RCC 7860 (cell line): ENCODE data around the gene POU6F2.
"Not testable (repeated sequence)": the region's sequence is repeated elsewhere in the genome, so short reads cannot be mapped to it uniquely, and the experiment has no call there.

Experiments
- DNase-seq: peaks from one replicate; pipeline ENCODE4 v3.0.0-alpha.2; 2015; ENCODE audit warnings: low spot score
- FAIRE-seq: peaks from 2 replicates; lab custom pipeline; 2012; peaks lifted over from hg19 to GRCh38; lab: Jason Lieb, UNC

The POU6F2 gene

DNA sequence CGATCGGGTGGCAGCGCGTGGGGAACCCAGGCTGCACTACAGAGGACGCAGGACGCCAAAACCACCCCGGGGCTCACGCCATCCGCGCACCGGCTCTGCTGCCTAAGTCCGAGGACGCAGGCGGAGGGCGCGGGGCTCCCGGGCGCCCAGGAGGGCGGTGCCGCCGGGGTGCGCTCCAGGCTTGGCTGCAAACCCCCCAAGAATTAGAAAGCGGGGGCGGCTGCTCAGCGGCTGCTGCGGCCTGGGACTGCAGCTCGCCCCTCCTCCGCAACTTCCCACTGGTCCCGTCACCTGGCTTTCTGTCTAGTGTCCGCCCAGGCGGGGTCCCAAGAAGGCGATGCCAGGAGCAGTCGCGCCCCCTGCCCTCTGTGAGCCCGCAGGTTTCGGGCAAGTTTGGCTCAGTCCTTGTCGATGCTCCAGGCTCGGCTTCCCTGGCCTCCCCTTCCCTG lies 1.7 kb upstream of the POU6F2 start:
- FAIRE-seq (no peak), DNase-seq (no peak)

- DNase-seq (no peak), FAIRE-seq (no peak)
Measured at GRCh38 chr7:38978491-38978890, 782 bp downstream of the POU6F2 start.

DNA sequence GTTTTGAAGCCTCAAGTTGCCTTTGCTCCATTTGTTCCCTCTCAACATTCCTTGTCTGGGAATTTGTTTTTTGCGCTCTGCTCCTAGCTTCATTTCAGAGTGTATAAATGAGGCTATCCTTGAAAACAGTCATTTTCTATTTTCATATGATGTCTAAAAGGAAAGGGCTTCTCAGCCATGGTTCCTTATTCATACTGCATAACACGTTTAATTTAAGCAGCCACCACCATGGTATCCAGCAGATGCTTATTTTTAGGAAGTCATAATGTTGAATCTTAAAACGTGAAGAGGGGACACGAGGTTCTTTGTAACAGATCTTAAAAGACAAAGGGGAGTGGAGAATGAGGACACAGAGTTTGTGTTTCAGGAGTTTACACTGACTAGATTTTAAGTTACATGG lies 14.5 kb downstream of the POU6F2 start:
- DNase-seq (no peak), FAIRE-seq (no peak)

DNA sequence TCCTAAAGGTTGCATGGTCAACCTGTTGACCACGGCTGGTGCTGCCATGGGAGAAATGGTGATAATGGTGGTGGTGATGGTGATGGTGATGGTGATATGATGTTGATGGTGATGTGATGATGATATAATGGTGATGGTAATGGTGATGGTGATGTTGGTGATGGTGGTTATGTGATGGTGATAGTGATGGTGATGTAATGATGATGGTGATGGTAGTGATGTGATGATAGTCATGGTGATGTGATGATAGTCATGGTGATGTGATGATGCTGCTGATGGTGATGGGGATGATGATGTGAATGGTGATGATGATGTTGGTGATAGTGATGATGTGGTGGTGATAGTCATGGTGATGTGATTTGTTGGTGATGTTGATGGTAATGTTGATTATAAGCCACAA lies 23.9 kb downstream of the POU6F2 start:
- no peak for DNase-seq
- no peak for FAIRE-seq

DNA sequence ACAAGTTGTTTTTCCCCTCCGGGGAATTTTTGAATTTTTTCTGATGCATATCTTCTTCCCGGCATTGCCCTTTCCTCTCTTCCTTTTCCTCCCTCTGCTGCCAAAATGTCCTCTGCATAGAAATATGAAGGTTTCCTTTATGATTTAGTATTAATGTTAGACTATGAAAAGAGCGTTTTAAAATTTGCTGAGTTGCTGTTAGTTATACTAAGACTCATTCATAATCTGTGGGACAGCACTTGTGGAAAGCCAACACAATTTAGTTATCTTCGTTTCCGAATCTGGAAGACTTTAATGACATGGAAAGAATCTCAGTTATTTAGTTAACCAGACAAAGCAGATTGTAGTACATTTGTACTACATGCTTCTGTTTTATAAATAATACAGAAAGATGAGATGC lies 25.0 kb downstream of the POU6F2 start:
- no peak for DNase-seq
- no peak for FAIRE-seq

DNA sequence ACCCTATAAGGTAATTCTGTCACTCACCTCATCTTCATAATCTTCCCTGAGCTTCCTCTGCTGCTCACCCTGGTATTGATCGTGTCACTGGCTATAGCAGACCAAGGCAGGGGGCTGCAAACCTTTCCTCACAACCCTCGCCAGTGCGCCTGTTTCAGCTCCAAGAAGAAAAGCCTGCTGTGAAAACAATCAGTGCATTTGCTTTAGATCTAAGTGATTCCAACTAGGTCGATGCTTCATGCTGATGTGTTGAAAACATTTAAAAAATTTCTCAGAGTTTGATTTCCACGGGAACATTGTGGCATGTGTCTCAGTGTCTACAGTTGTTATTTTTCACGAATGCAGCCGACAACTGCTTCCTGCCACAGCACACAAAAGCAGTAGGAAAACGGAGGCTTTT lies 27.3 kb downstream of the POU6F2 start:
- FAIRE-seq, result no peak
- DNase-seq, result no peak

- no peak for DNase-seq
- FAIRE-seq, result no peak
Measured at GRCh38 chr7:39005461-39005860, 27.8 kb downstream of the POU6F2 start.

GRCh38 chr7:39013049-39013939 lies 35.6 kb downstream of the POU6F2 start:
- not testable (repeated sequence) for DNase-seq, FAIRE-seq

DNA sequence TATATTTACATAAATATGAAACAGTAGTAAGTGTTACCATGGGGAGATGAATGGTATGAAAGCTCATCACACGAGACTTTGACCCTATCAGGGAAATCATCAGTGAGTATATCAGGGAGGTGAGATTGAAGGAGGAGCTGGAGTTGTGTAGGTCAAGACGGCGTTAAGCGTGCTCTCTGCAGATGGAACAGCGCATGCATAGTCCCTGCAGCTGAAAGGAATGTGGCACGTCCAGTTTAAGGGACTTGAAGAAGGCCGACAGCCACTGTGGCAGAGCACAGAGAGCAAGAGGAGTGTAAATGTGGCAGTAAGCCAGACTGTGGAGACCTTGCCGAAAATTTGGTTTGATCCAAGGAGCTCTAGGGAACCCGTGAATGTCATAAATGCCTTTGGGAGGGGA lies 38.9 kb downstream of the POU6F2 start:
- DNase-seq (no peak), FAIRE-seq (no peak)

- no peak for FAIRE-seq
- no peak for DNase-seq
Measured at GRCh38 chr7:39017369-39017915, 39.7 kb downstream of the POU6F2 start.

DNA sequence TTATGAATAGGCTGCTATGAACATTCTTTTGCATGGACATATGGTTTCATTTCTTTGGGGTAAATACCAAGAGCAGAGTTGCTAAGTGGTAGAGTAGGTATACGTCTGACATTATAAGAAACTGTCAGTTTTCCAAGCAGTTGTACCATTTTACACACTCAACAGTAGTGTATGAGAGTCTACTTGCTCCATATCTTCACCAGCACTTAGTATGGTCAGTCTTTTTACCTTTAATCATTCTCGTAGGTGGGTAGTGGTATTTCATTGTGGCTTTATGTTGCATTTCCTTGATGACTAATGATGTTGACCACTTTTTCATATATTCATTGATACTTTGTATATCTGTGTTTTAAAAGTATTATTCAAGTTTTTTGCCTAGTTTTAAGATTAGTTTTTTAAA lies 45.1 kb downstream of the POU6F2 start:
- no peak for FAIRE-seq
- no peak for DNase-seq

DNA sequence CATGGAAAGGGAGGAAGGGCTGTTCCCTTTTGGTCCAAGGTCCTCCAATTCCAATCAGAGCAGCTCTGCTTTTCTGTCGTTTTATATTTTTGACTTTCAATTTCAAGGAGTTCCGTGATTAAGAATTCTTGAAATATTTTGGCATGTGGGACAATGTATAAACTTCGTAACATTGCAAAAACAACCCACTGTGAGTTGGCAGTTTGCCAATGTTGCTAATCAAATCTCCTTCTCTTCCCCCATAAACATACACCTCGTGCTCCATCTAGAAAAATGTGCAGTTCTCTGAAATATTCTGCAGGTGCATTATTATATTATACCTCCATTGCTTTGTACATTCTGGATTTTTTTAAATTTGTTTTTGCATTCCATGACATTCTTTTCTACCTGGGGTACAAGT lies 49.8 kb downstream of the POU6F2 start:
- FAIRE-seq (no peak), DNase-seq (no peak)

- DNase-seq (no peak), FAIRE-seq (no peak)
Measured at GRCh38 chr7:39033885-39034624, 56.3 kb downstream of the POU6F2 start.

DNA sequence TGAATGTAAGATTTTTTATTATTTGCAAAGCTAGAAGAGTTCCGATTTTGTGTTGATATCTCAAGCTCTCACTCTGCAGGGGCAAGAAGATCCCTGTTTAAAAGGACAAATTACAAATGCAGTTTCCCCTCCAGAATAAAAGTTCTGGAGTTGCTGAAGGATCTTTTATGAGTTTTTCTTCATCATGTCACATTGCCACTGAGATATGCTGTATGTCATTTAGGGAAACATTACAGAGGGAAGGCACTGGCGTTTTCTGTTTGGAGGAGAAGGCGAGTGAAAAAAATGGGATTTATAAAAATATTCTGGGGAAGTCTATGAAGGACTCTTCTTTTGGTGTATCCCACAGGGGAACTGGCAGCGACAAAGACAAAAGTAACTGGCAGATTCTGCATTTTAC lies 57.4 kb downstream of the POU6F2 start:
- DNase-seq (no peak), FAIRE-seq (no peak)

- DNase-seq, result no peak
- no peak for FAIRE-seq
Measured at GRCh38 chr7:39035903-39036302, 58.2 kb downstream of the POU6F2 start.

DNA sequence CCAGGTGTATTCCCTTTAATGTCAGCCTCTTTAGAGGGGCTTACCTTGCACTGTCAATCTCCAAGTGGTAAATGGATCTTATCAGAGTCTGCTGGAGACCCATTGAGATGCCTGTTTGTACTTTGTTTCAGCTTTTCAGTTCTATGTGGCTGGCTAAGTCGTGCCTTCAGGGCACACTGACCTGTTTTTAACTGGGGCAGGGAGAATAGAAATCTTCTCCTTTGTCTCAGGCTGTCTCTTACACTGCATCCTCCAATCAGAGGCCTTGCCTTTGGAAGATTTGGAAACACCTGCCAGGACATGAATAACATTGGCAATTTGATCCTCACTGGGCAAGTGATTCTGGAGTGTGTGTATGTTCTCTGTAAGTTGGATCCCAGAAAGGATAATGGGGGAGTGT lies 65.0 kb downstream of the POU6F2 start:
- no peak for DNase-seq
- FAIRE-seq, result no peak

GRCh38 chr7:39043531-39043930 lies 65.8 kb downstream of the POU6F2 start:
- no peak for FAIRE-seq

GRCh38 chr7:39044489-39044888 lies 66.8 kb downstream of the POU6F2 start:
- FAIRE-seq (no peak), DNase-seq (no peak)

More at GRCh38 chr7:39043531-39043930, 65.8 kb downstream of the POU6F2 start:
- DNase-seq, result no peak

- FAIRE-seq (no peak), DNase-seq (no peak)
Measured at GRCh38 chr7:39045231-39045630, 67.5 kb downstream of the POU6F2 start.

GRCh38 chr7:39051279-39051678 lies 73.6 kb downstream of the POU6F2 start:
- FAIRE-seq (no peak), DNase-seq (no peak)

GRCh38 chr7:39051707-39052106 lies 74.0 kb downstream of the POU6F2 start:
- FAIRE-seq, result no peak
- DNase-seq, result no peak

DNA sequence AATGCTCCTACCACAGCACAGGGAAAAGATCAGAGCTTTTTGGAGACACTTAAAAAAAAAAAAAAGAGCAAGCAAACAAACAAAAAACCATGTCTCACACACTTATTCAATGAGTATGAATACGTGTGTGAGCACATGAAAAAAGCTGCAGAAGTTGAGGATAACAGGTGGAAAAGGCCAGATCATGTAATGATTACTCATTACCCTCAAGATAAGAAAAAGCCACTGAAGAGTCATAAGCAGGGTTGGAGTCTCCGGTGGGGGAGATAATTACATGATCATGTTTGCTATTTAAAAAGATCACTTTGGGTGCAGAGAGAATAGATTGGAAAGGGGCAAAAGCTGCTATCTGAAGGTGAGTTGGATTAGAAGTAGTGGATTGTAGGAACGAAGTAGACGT lies 77.0 kb downstream of the POU6F2 start:
- FAIRE-seq (peak; percentile 69), DNase-seq (no peak)
